HG03064 (cell line): ENCODE measurements around the gene RYR3.

Experiments used
- ATAC-seq: cut with Tn5 transposase; IDR thresholded peaks from one replicate; pipeline ENCODE4 v1.9.1; 2021; ENCODE audit warnings: low read depth; ENCODE audit not compliant: unreplicated experiment

RYR3 gene

GRCh38 chr15:33317896-33318295 is 7.1 kb downstream of the RYR3 start:
- no peak for ATAC-seq

- no peak for ATAC-seq
Measured at GRCh38 chr15:33320017-33320416, 9.2 kb downstream of the RYR3 start.

- no peak for ATAC-seq
Measured at GRCh38 chr15:33322091-33322490, 11.3 kb downstream of the RYR3 start.

GRCh38 chr15:33324609-33325008 is 13.8 kb downstream of the RYR3 start:
- no peak for ATAC-seq

GRCh38 chr15:33326908-33327307 is 16.1 kb downstream of the RYR3 start:
- ATAC-seq, result no peak

GRCh38 chr15:33328106-33328505 is 17.3 kb downstream of the RYR3 start:
- ATAC-seq, result no peak

- no peak for ATAC-seq
Measured at GRCh38 chr15:33329457-33329856, 18.7 kb downstream of the RYR3 start.

- no peak for ATAC-seq
Measured at GRCh38 chr15:33330931-33331330, 20.2 kb downstream of the RYR3 start.

GRCh38 chr15:33341953-33342352 is 31.2 kb downstream of the RYR3 start:
- ATAC-seq, result no peak

GRCh38 chr15:33343275-33343674 is 32.5 kb downstream of the RYR3 start:
- no peak for ATAC-seq

GRCh38 chr15:33344111-33344510 is 33.3 kb downstream of the RYR3 start:
- no peak for ATAC-seq

GRCh38 chr15:33344530-33344929 is 33.8 kb downstream of the RYR3 start:
- ATAC-seq, result no peak

- no peak for ATAC-seq
Measured at GRCh38 chr15:33354411-33354810, 43.6 kb downstream of the RYR3 start.

- ATAC-seq, result no peak
Measured at GRCh38 chr15:33357845-33358244, 47.1 kb downstream of the RYR3 start.

GRCh38 chr15:33358306-33358705 is 47.5 kb downstream of the RYR3 start:
- ATAC-seq, result no peak

GRCh38 chr15:33360886-33361285 is 50.1 kb downstream of the RYR3 start:
- ATAC-seq, result no peak

GRCh38 chr15:33369941-33370622 is 59.3 kb downstream of the RYR3 start:
- ATAC-seq, result no peak

- no peak for ATAC-seq
Measured at GRCh38 chr15:33370623-33371020, 59.9 kb downstream of the RYR3 start.

- no peak for ATAC-seq
Measured at GRCh38 chr15:33371159-33371558, 60.4 kb downstream of the RYR3 start.

GRCh38 chr15:33374226-33374914 is 63.6 kb downstream of the RYR3 start:
- ATAC-seq, result no peak

- ATAC-seq, result no peak
Measured at GRCh38 chr15:33375236-33375635, 64.5 kb downstream of the RYR3 start.

- ATAC-seq, result no peak
Measured at GRCh38 chr15:33377204-33377603, 66.4 kb downstream of the RYR3 start.
